Measurements from ENCODE around the gene CLDN9.

CLDN9 gene

DNA sequence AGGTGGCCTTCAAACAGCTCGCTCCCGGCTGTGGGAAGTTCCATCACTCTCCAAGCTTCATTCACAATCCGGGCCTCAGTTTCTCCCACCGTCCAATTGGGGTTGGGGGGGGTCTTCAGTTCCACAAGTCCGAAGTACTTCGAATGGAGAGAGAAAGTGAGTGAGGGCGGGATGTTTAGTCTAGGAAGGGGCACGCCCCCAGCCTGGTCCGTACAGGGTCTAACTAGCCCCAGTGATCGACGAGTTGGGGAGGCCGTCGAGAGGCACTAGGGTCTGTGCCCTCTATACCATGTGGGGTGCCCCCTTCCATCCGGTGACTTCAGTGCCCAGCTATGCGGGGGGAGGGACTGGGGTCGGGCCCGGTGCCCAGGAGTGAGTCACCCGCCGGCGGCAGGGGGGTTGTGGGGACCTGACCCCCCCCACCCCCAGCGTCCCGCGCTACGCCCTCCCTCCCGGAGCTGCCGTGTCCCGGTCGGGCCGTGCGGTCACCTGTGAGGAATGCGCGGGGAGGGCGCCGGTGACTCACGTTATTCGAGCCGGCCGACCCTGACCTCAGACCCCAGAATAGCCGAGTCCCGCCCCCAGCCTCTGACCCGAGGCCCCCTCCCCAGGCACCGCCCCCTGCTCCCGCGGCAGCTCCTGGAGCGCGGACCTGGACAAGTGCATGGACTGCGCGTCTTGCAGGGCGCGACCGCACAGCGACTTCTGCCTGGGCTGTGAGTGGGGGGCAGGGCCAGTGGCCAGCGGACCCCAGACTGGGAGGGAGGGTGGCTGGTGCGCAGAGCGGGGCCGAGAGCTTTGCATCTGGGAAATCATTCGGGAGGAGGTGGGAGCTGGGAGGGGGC is 8.1 kb downstream of the CLDN9 start:
- Histone ChIP-seq H3K4me1 (ENCODE audit: control insufficient read depth, low read length) (peaks cover 36% of the 10 kb centered on the region), H3K27me3 (ENCODE audit: control insufficient read depth, low read length) (no peaks in the 10 kb centered on the region), H3K27ac (ENCODE audit: low read depth, low read length) (no peak overlapping the region), H3K4me3 (ENCODE audit: low read length) (peak overlapping the region; percentile 68), H3K36me3 (ENCODE audit: control insufficient read depth, low read length) (peaks cover 2% of the 10 kb centered on the region; the same call in 1 of the 2 replicates), H4K20me1 (ENCODE audit: control insufficient read depth, insufficient read depth, low read depth, low read length) (no peaks in the 10 kb centered on the region), H3K9me3 (ENCODE audit: control insufficient read depth, insufficient read depth, low read length) (no peaks in the 10 kb centered on the region), H3K79me2 (ENCODE audit: control insufficient read depth, low read length) (peaks cover 5% of the 10 kb centered on the region), H3K4me2 (ENCODE audit: low read length) (peak overlapping the region; percentile 89), H3F3A (ENCODE audit: control insufficient read depth, insufficient read depth) (peaks cover 11% of the 10 kb centered on the region; the same call in 1 of the 2 replicates), H3K9me2 (replicated peaks; ENCODE audit: control insufficient read depth, low read length) (no peaks in the 10 kb centered on the region)
- TF ChIP-seq, protein P1, sequence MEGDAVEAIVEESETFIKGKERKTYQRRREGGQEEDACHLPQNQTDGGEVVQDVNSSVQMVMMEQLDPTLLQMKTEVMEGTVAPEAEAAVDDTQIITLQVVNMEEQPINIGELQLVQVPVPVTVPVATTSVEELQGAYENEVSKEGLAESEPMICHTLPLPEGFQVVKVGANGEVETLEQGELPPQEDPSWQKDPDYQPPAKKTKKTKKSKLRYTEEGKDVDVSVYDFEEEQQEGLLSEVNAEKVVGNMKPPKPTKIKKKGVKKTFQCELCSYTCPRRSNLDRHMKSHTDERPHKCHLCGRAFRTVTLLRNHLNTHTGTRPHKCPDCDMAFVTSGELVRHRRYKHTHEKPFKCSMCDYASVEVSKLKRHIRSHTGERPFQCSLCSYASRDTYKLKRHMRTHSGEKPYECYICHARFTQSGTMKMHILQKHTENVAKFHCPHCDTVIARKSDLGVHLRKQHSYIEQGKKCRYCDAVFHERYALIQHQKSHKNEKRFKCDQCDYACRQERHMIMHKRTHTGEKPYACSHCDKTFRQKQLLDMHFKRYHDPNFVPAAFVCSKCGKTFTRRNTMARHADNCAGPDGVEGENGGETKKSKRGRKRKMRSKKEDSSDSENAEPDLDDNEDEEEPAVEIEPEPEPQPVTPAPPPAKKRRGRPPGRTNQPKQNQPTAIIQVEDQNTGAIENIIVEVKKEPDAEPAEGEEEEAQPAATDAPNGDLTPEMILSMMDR (IDR thresholded peaks at IDR 0.05; ENCODE audit: low read depth, low read length, poor library complexity, severe bottlenecking), result no peak
- no peak for TF ChIP-seq EZH2phosphoT487 (IDR thresholded peaks at IDR 0.05; ENCODE audit: borderline replicate concordance, low read length)

DNA sequence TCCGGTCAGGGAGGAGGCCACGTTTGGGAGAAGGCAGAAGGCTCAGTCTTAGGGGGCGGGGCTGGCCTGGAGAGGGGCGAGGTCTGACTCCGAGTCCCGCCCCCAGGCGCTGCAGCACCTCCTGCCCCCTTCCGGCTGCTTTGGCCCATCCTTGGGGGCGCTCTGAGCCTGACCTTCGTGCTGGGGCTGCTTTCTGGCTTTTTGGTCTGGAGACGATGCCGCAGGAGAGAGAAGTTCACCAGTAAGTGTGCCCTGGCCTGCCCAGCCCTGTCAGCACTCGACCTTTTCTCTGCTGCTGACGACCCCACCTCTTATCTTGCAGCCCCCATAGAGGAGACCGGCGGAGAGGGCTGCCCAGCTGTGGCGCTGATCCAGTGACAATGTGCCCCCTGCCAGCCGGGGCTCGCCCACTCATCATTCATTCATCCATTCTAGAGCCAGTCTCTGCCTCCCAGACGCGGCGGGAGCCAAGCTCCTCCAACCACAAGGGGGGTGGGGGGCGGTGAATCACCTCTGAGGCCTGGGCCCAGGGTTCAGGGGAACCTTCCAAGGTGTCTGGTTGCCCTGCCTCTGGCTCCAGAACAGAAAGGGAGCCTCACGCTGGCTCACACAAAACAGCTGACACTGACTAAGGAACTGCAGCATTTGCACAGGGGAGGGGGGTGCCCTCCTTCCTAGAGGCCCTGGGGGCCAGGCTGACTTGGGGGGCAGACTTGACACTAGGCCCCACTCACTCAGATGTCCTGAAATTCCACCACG is 8.9 kb downstream of the CLDN9 start:
- Histone ChIP-seq H3K4me2 (ENCODE audit: low read length) (peak overlapping the region; percentile 89), H3K27ac (ENCODE audit: low read depth, low read length) (no peak overlapping the region), H4K20me1 (ENCODE audit: control insufficient read depth, insufficient read depth, low read depth, low read length) (no peaks in the 10 kb centered on the region), H3K9me3 (ENCODE audit: control insufficient read depth, insufficient read depth, low read length) (no peaks in the 10 kb centered on the region), H3K79me2 (ENCODE audit: control insufficient read depth, low read length) (peaks cover 5% of the 10 kb centered on the region), H3K9me2 (replicated peaks; ENCODE audit: control insufficient read depth, low read length) (no peaks in the 10 kb centered on the region), H3K4me3 (ENCODE audit: low read length) (peak overlapping the region; percentile 68), H3K27me3 (ENCODE audit: control insufficient read depth, low read length) (no peaks in the 10 kb centered on the region), H3K4me1 (ENCODE audit: control insufficient read depth, low read length) (peaks cover 36% of the 10 kb centered on the region), H3K36me3 (ENCODE audit: control insufficient read depth, low read length) (peaks cover 10% of the 10 kb centered on the region), H3F3A (ENCODE audit: control insufficient read depth, insufficient read depth) (peaks cover 11% of the 10 kb centered on the region; the same call in 1 of the 2 replicates)
- no peak for TF ChIP-seq EZH2phosphoT487 (IDR thresholded peaks at IDR 0.05; ENCODE audit: borderline replicate concordance, low read length)
- TF ChIP-seq, protein P1 (IDR thresholded peaks at IDR 0.05; ENCODE audit: low read depth, low read length, poor library complexity, severe bottlenecking), result peak; percentile 72

GRCh38 chr16:3022208-3022683 is 9.5 kb downstream of the CLDN9 start:
- TF ChIP-seq, protein P1 (IDR thresholded peaks at IDR 0.05; ENCODE audit: low read depth, low read length, poor library complexity, severe bottlenecking), result no peak
- TF ChIP-seq EZH2phosphoT487 (IDR thresholded peaks at IDR 0.05; ENCODE audit: borderline replicate concordance, low read length), result no peak
- Histone ChIP-seq H4K20me1 (ENCODE audit: control insufficient read depth, insufficient read depth, low read depth, low read length) (no peaks in the 10 kb centered on the region), H3K4me3 (ENCODE audit: low read length) (no peak overlapping the region), H3K4me1 (ENCODE audit: control insufficient read depth, low read length) (peaks cover 36% of the 10 kb centered on the region), H3F3A (ENCODE audit: control insufficient read depth, insufficient read depth) (peaks cover 11% of the 10 kb centered on the region; the same call in 1 of the 2 replicates), H3K4me2 (ENCODE audit: low read length) (peak overlapping the region; percentile 90; the same call in 1 of the 2 replicates), H3K36me3 (ENCODE audit: control insufficient read depth, low read length) (peaks cover 17% of the 10 kb centered on the region), H3K27ac (ENCODE audit: low read depth, low read length) (no peak overlapping the region), H3K9me3 (ENCODE audit: control insufficient read depth, insufficient read depth, low read length) (no peaks in the 10 kb centered on the region), H3K27me3 (ENCODE audit: control insufficient read depth, low read length) (no peaks in the 10 kb centered on the region), H3K79me2 (ENCODE audit: control insufficient read depth, low read length) (peaks cover 5% of the 10 kb centered on the region), H3K9me2 (replicated peaks; ENCODE audit: control insufficient read depth, low read length) (no peaks in the 10 kb centered on the region)
